ENCODE data around the gene KRT33B. TPM values are rescaled to one million over a fixed set of nuclear protein-coding genes. Genes with fewer than 3 reads are reported as not detected.

Gene KRT33B
- total RNA-seq, 1 donor from 2014 or later = not detected

- H3K4me3 Mint-ChIP-seq (ENCODE audit: low read depth) = no peak overlapping the region
- H3K4me1 Mint-ChIP-seq (ENCODE audit: low read depth) = no peaks in the 10 kb centered on the region
- H3K27me3 Mint-ChIP-seq = peaks cover 10% of the 10 kb centered on the region
- no peaks in the 10 kb centered on the region for H3K9me3 Mint-ChIP-seq (ENCODE audit: low read depth)
- no peak for DNase-seq (ENCODE audit: low spot score, unreplicated experiment)
- no peak overlapping the region for H3K27ac Mint-ChIP-seq
- no peak for TF ChIP-seq CTCF (IDR thresholded peaks at IDR 0.05; ENCODE audit: unreplicated experiment)
- H3K36me3 Mint-ChIP-seq (ENCODE audit: insufficient read depth) = no peaks in the 10 kb centered on the region
Observed at GRCh38 chr17:41407226-41407625, 37.6 kb upstream of the KRT33B start.

- Mint-ChIP-seq H3K9me3 (ENCODE audit: low read depth) (no peaks in the 10 kb centered on the region), H3K4me1 (ENCODE audit: low read depth) (no peaks in the 10 kb centered on the region), H3K36me3 (ENCODE audit: insufficient read depth) (no peaks in the 10 kb centered on the region), H3K27me3 (peaks cover 12% of the 10 kb centered on the region), H3K4me3 (ENCODE audit: low read depth) (no peak overlapping the region), H3K27ac (no peak overlapping the region)
- DNase-seq (ENCODE audit: low spot score, unreplicated experiment) = no peak
- TF ChIP-seq CTCF (IDR thresholded peaks at IDR 0.05; ENCODE audit: unreplicated experiment) = no peak
Observed at GRCh38 chr17:41406205-41406604, 36.6 kb upstream of the KRT33B start.

GRCh38 chr17:41404024-41404671 is 34.5 kb upstream of the KRT33B start:
- Mint-ChIP-seq H3K27ac (no peak overlapping the region), H3K36me3 (ENCODE audit: insufficient read depth) (no peaks in the 10 kb centered on the region), H3K9me3 (ENCODE audit: low read depth) (no peaks in the 10 kb centered on the region), H3K4me3 (ENCODE audit: low read depth) (no peak overlapping the region), H3K27me3 (peaks cover 11% of the 10 kb centered on the region), H3K4me1 (ENCODE audit: low read depth) (no peaks in the 10 kb centered on the region)
- no peak for DNase-seq (ENCODE audit: low spot score, unreplicated experiment)
- TF ChIP-seq CTCF (IDR thresholded peaks at IDR 0.05; ENCODE audit: unreplicated experiment) = no peak

- Mint-ChIP-seq H3K27me3 (peaks cover 11% of the 10 kb centered on the region), H3K36me3 (ENCODE audit: insufficient read depth) (no peaks in the 10 kb centered on the region), H3K27ac (no peak overlapping the region), H3K4me3 (ENCODE audit: low read depth) (no peak overlapping the region), H3K4me1 (ENCODE audit: low read depth) (no peaks in the 10 kb centered on the region), H3K9me3 (ENCODE audit: low read depth) (no peaks in the 10 kb centered on the region)
- no peak for DNase-seq (ENCODE audit: low spot score, unreplicated experiment)
- no peak for TF ChIP-seq CTCF (IDR thresholded peaks at IDR 0.05; ENCODE audit: unreplicated experiment)
Observed at GRCh38 chr17:41403404-41404023, 33.9 kb upstream of the KRT33B start.

GRCh38 chr17:41402161-41402560 is 32.5 kb upstream of the KRT33B start:
- no peak for TF ChIP-seq CTCF (IDR thresholded peaks at IDR 0.05; ENCODE audit: unreplicated experiment)
- H3K4me3 Mint-ChIP-seq (ENCODE audit: low read depth) = no peak overlapping the region
- no peaks in the 10 kb centered on the region for H3K4me1 Mint-ChIP-seq (ENCODE audit: low read depth)
- no peak overlapping the region for H3K27ac Mint-ChIP-seq
- no peaks in the 10 kb centered on the region for H3K9me3 Mint-ChIP-seq (ENCODE audit: low read depth)
- peaks cover 11% of the 10 kb centered on the region for H3K27me3 Mint-ChIP-seq
- no peaks in the 10 kb centered on the region for H3K36me3 Mint-ChIP-seq (ENCODE audit: insufficient read depth)
- DNase-seq (ENCODE audit: low spot score, unreplicated experiment) = no peak
